K562 (cell line): ENCODE measurements around the gene ENKUR. TPM values are rescaled to one million over a fixed set of nuclear protein-coding genes. Genes with fewer than 3 reads are reported as not detected.

Experiments used
- ATAC-seq: fragments of 200-7000 bp; cut with Tn5 transposase; 3 replicates; pipeline ENCODE4 v1.9.1; 2020; ENCODE audit warnings: moderate library complexity
- Bru-seq: library from RNA; stranded (reverse); fragments of 400-500 nt; gene quantifications from one replicate; lab custom pipeline; 2021; lab: Mats Ljungman, UMichigan
- BruChase-seq, 2 experiments: library from RNA; stranded (reverse); fragments of 400-500 nt; gene quantifications; one replicate each; lab custom pipeline; 2021; lab: Mats Ljungman, UMichigan
- BruUV-seq: library from RNA; stranded (reverse); fragments of 400-500 nt; replicated peaks from 2 replicates; lab custom pipeline; 2021; lab: Mats Ljungman, UMichigan
- CTCF ChIA-PET: fragments of 300-600 bp; formaldehyde crosslinking; extraction: SDS; loops from one replicate; lab custom pipeline; 2021; ENCODE audit warnings: low intra/inter-chr PET ratio; lab: Yijun Ruan, JAX
- POLR2A ChIA-PET: fragments of 300-600, 350-650 bp; sonication (Branson Sonifier 250); formaldehyde crosslinking; extraction: SDS; loops from one replicate; lab custom pipeline; 2021; ENCODE audit warnings: antibody characterized with exemption, inconsistent platforms; lab: Yijun Ruan, JAX
- DNase-seq, 4 experiments: peaks; one replicate each; pipeline versions ENCODE4 v3.0.0 to v3.0.0-alpha.2; 2011 to 2018; ENCODE audit warnings: low spot score in 3 of 4, mixed read lengths in 3 of 4; ENCODE audit errors: extremely low read depth in 1 of 4
- FAIRE-seq: peaks from 2 replicates; lab custom pipeline; 2011; peaks lifted over from hg19 to GRCh38; lab: Jason Lieb, UNC
- H2AFZ ChIP-seq: 2 replicates; pipeline ENCODE4 v1.6.0; 2011; ENCODE audit warnings: low read depth, low read length, control low read depth, inconsistent platforms
- H3K27ac ChIP-seq: fragments of 200-600 bp; 3 replicates; pipeline ENCODE4 v1.8.0; 2011; ENCODE audit warnings: low read depth, mild to moderate bottlenecking, control low read depth, inconsistent platforms, low read length, moderate library complexity, mixed read lengths; ENCODE audit errors: extremely low read depth
- H3K27me3 ChIP-seq, 2 experiments: fragments of 300-600 bp in 1 of 2; 2 replicates in 1 of 2; 3 replicates in 1 of 2; pipeline versions ENCODE4 v1.6.0 to v1.8.0; 2011; ENCODE audit warnings: inconsistent platforms in 2 of 2, low read length in 2 of 2, mild to moderate bottlenecking in 1 of 2, mixed read lengths in 1 of 2, moderate library complexity in 1 of 2; ENCODE audit not compliant: control insufficient read depth in 2 of 2, insufficient read depth in 2 of 2
- H3K36me3 ChIP-seq: fragments of 300-600 bp; 3 replicates; pipeline ENCODE4 v1.8.0; 2011; ENCODE audit warnings: mild to moderate bottlenecking, low read length, inconsistent platforms; ENCODE audit not compliant: control insufficient read depth, insufficient read depth
- H3K4me1 ChIP-seq, 2 experiments: fragments of 200-600 bp in 1 of 2; replicated peaks in 1 of 2; 2 replicates in 1 of 2; 3 replicates in 1 of 2; pipeline versions ENCODE4 v1.5.1 to v1.8.0; 2011; ENCODE audit warnings: inconsistent platforms in 2 of 2, low read length in 2 of 2, mild to moderate bottlenecking in 1 of 2, mixed read lengths in 1 of 2, moderate library complexity in 1 of 2; ENCODE audit not compliant: control insufficient read depth in 2 of 2, insufficient read depth in 2 of 2
- H3K4me2 ChIP-seq: 2 replicates; pipeline ENCODE4 v1.6.1; 2011; ENCODE audit warnings: low read length, control low read depth, inconsistent platforms, mixed read lengths; ENCODE audit not compliant: insufficient read depth
- H3K4me3 ChIP-seq: fragments of 200-600 bp; sonication (generic), shearing (Covaris generic); 2 replicates; pipeline ENCODE4 v1.5.1; 2016; ENCODE audit warnings: control low read depth, inconsistent platforms
- H3K79me2 ChIP-seq: fragments of 200-600 bp; 3 replicates; pipeline ENCODE4 v1.8.0; 2011; ENCODE audit warnings: low read length, inconsistent platforms; ENCODE audit not compliant: control insufficient read depth, insufficient read depth
- H3K9ac ChIP-seq, 2 experiments: 2 replicates each; pipeline versions ENCODE4 v1.6.0 to v1.6.1; 2011; ENCODE audit warnings: low read depth in 2 of 2, low read length in 2 of 2, control low read depth in 1 of 2, inconsistent platforms in 1 of 2, mild to moderate bottlenecking in 1 of 2, mixed read lengths in 1 of 2; ENCODE audit not compliant: insufficient read depth in 1 of 2
- H3K9me1 ChIP-seq: one replicate; pipeline ENCODE4 v1.6.0; 2011; ENCODE audit warnings: inconsistent platforms, mild to moderate bottlenecking, low read length, moderate library complexity; ENCODE audit not compliant: control insufficient read depth, insufficient read depth
- H3K9me3 ChIP-seq: replicated peaks from 2 replicates; pipeline ENCODE4 v1.5.1; 2011; ENCODE audit warnings: low read depth, low read length, inconsistent platforms; ENCODE audit not compliant: control insufficient read depth, insufficient read depth
- H4K20me1 ChIP-seq: replicated peaks from 2 replicates; pipeline ENCODE4 v1.6.1; 2011; ENCODE audit warnings: low read length, inconsistent platforms, mixed read lengths; ENCODE audit not compliant: control insufficient read depth, insufficient read depth
- HBP1 ChIP-seq: fragments of 450-650 bp; formaldehyde crosslinking; IDR thresholded peaks from 2 replicates; pipeline ENCODE4 v1.4.0; 2022; ENCODE audit warnings: missing genetic modification characterization
- IRF1 ChIP-seq: sonication (generic); formaldehyde crosslinking; IDR thresholded peaks from 2 replicates; pipeline ENCODE4 v1.8.0; 2022; ENCODE audit warnings: missing genetic modification reagents, mild to moderate bottlenecking, borderline replicate concordance
- MTA1 ChIP-seq: fragments of 450-650 bp; IDR thresholded peaks from 2 replicates; pipeline ENCODE4 v1.6.1; 2017; ENCODE audit warnings: borderline replicate concordance
- POLR2G ChIP-seq: fragments of 200-400 bp; formaldehyde crosslinking; IDR thresholded peaks from 2 replicates; pipeline ENCODE4 v1.6.1; 2017; ENCODE audit warnings: low read depth, mild to moderate bottlenecking, antibody characterized with exemption, low read length, moderate library complexity
- RAD51 ChIP-seq: fragments of 450-650 bp; IDR thresholded peaks from 2 replicates; pipeline ENCODE4 v1.7.1; 2016; ENCODE audit warnings: low read depth, mild to moderate bottlenecking, borderline replicate concordance
- ZBTB11 ChIP-seq, 3 experiments: fragments of 200-800 bp in 1 of 3; fragments of 250-450 bp in 1 of 3; fragments of 450-650 bp in 1 of 3; sonication (Bioruptor Pico) in 1 of 3; sonication (Bioruptor generic) in 1 of 3; formaldehyde crosslinking in 1 of 3; IDR thresholded peaks; 2 replicates each; pipeline versions ENCODE4 v1.6.1 to v1.8.0; 2016 to 2022; ENCODE audit warnings: mild to moderate bottlenecking in 2 of 3, missing genetic modification characterization in 2 of 3, missing compliant biosample characterization in 1 of 3, moderate library complexity in 1 of 3
- WGBS: fragments of 100-300 bp; shearing (Covaris generic); methylation state at CpG from one replicate; pipeline ENCODE4 v1.1.6; 2016; ENCODE audit warnings: low coverage, mixed read lengths; ENCODE audit not compliant: insufficient coverage; ENCODE audit errors: missing lambda C conversion rate; 5-methylcytosine and 5-hydroxymethylcytosine counted together
- in situ Hi-C: fragments of 300-500 bp; cut with MboI; formaldehyde crosslinking; loops from 4 replicates; pipeline ENCODE4 v1.15.0; 2018; ENCODE audit warnings: inconsistent platforms, mixed read lengths
- intact Hi-C: fragments of 100-400 bp; cut with micrococcal nuclease; formaldehyde crosslinking; loops from 2 replicates; pipeline ENCODE4 v1.14.2; 2022
- long read RNA-seq, 3 experiments: library from polyadenylated mRNA in 2 of 3; library from RNA in 1 of 3; unstranded in 2 of 3; stranded (forward) in 1 of 3; transcript quantifications; one replicate each; pipeline ENCODE4 v2.0.0, GENCODE V29; 2019 to 2022
- polyA minus RNA-seq, 3 experiments: library from RNA; depleted of rRNA, polyadenylated mRNA; stranded (reverse); fragments of >200 nt; gene quantifications; 2 replicates each; pipeline ENCODE4 v1.2.3, GENCODE V29; 2011
- polyA plus RNA-seq, 8 experiments: library from polyadenylated mRNA; depleted of rRNA in 4 of 8; stranded (reverse) in 5 of 8; unstranded in 3 of 8; fragments of >200 nt; fragmentation: Nextera tagmentation in 2 of 8; fragmentation: Illumina TruSeq in 1 of 8; extraction: Ambion mirVana in 2 of 8; extraction: Trizol in 1 of 8; gene quantifications; 2 replicates each; pipeline versions ENCODE4 v1.2.1 to v1.2.3, GENCODE V29; 2011 to 2014; ENCODE audit warnings: inconsistent platforms in 1 of 8, missing spikeins in 1 of 8
- total RNA-seq, 7 experiments: library from RNA; depleted of rRNA in 6 of 7; stranded (reverse); fragments of >200 nt in 6 of 7; fragmentation: Illumina TruSeq in 2 of 7; extraction: Trizol in 2 of 7; gene quantifications; 2 replicates each; pipeline versions ENCODE4 v1.2.1 to v1.2.3, GENCODE V29; 2011 to 2021; ENCODE audit warnings: low replicate concordance in 1 of 7
- TF ChIP-seq, protein P1 (sequence below), 2 experiments: fragments of 450-650 bp in 1 of 2; sonication (generic) in 1 of 2; formaldehyde crosslinking in 1 of 2; IDR thresholded peaks in 1 of 2; conservative IDR thresholded peaks in 1 of 2; 2 replicates each; pipeline versions ENCODE4 v1.6.1 to v1.8.1; 2016 to 2023; ENCODE audit warnings: mild to moderate bottlenecking in 2 of 2, moderate library complexity in 2 of 2, inconsistent platforms in 1 of 2, missing genetic modification reagents in 1 of 2

The ENKUR gene
- 0.25 and 0.79 TPM in 2 replicates for total RNA-seq (2011; cell fraction: chromatin; rRNA removed; ENCODE audit: low replicate concordance)
- total RNA-seq (2011; cell fraction: nucleolus; rRNA removed) = 0.13 TPM in 1 of 2 replicates, not detected in the other
- 0.61 TPM in 1 of 2 replicates, not detected in the other for total RNA-seq (2011; cell fraction: nucleoplasm; rRNA removed)
- total RNA-seq (2014; rRNA removed) (0.12 and 0.14 TPM in 2 replicates), total RNA-seq (2014; rRNA removed; fragmentation: Illumina TruSeq; extraction: Trizol) (0.06 and 0.25 TPM in 2 replicates), total RNA-seq (2015; rRNA removed; fragmentation: Illumina TruSeq; extraction: Trizol) (0.11 TPM in 2 replicates), total RNA-seq (2021) (0.09 and 0.20 TPM in 2 replicates), polyA plus RNA-seq (2011; rRNA removed) (0.19 and 0.46 TPM in 2 replicates), polyA plus RNA-seq (2014; fragmentation: Illumina TruSeq; extraction: Trizol) (0.21 TPM in 1 of 2 replicates, not detected in the other), polyA plus RNA-seq (2014; fragmentation: Nextera tagmentation; extraction: Ambion mirVana) (under 1 TPM; 0.06 to 0.07 TPM), polyA plus RNA-seq (2014; rRNA removed) (0.28 TPM in 1 of 2 replicates, not detected in the other), polyA minus RNA-seq (2011; rRNA and poly(A)+ RNA removed) (0.21 and 0.28 TPM in 2 replicates), Bru-seq, nascent RNA (percentile 32 among the genes with signal in this experiment), BruChase-seq, experiment 1, labeled RNA remaining after a 2-hour chase (percentile 29 among the genes with signal in this experiment), BruChase-seq, experiment 2, labeled RNA remaining after a 6-hour chase (percentile 27 among the genes with signal in this experiment)
- polyA plus RNA-seq (2011; cell fraction: cytosol; rRNA removed) = 0.03 and 0.09 TPM in 2 replicates
- polyA plus RNA-seq (2011; cell fraction: nucleus; rRNA removed) = 0.14 and 0.15 TPM in 2 replicates
- 0.14 and 0.23 TPM in 2 replicates for polyA plus RNA-seq (2012)
- polyA minus RNA-seq (2011; cell fraction: cytosol; rRNA and poly(A)+ RNA removed) = not detected in 2 replicates
- 0.22 TPM in 1 of 2 replicates, not detected in the other for polyA minus RNA-seq (2011; cell fraction: nucleus; rRNA and poly(A)+ RNA removed)
- long read RNA-seq, experiment 1, partial matches to known transcripts = 0 of 1 reads
- long read RNA-seq, experiment 1, other reads (novel, unspliced or antisense) = 1 of 1 reads
- long read RNA-seq, experiment 2, partial matches to known transcripts = 0 of 1 reads
- long read RNA-seq, experiment 2, other reads (novel, unspliced or antisense) = 1 of 1 reads
- long read RNA-seq, experiment 3, partial matches to known transcripts = 0 of 2 reads
- long read RNA-seq, experiment 3, other reads (novel, unspliced or antisense) = 2 of 2 reads

- 1% methylated on average over 16 of the region's 16 CpGs for WGBS
- DNase-seq (peak; percentile 84 to 95 (median 88)), FAIRE-seq (no peak), ATAC-seq (peak; percentile 62)
- Histone ChIP-seq H3K4me2 (peak within 1 kb of the TSS; percentile 86), H3K4me3 (peak within 1 kb of the TSS; percentile 49), H3K9me1 (no peaks in the 10 kb centered on the region), H4K20me1 (no peaks in the 10 kb centered on the region), H3K9ac (peak within 1 kb of the TSS; percentile 86 to 96), H3K27ac (peak within 1 kb of the TSS; percentile 94), H2AFZ (peak within 1 kb of the TSS; percentile 94), H3K9me3 (no peaks in the 10 kb centered on the region), H3K79me2 (peaks cover 14% of the 10 kb centered on the region), H3K27me3 (no peaks in the 10 kb centered on the region), H3K36me3 (no peaks in the 10 kb centered on the region; the same call in 2 of the 3 replicates), H3K4me1 (peaks cover 7 to 9% of the 10 kb centered on the region in 2 experiments)
- CTCF ChIA-PET = no interaction called here
- POLR2A ChIA-PET = interaction anchor here (0.5 to 1.4 kb wide), 5 partner anchors 9 to 581 kb away, joined by 3 to 6 read pairs (median 3); no protein-coding TSS in a partner anchor
- no TSS peak for BruUV-seq
- intact Hi-C loops = loop anchor here (2.0 to 10.0 kb wide), 3 partner anchors 63 to 291 kb away; partner anchors contain the start of genes ARHGAP21 and PRTFDC1
- in situ Hi-C loops = no loop called here
- TF ChIP-seq MTA1 (no peak), ZBTB11 (CRISPR knock-in tag; IDR thresholded peaks at IDR 0.05) (no peak), POLR2G (no peak), HBP1 (CRISPR knock-in tag) (peak; percentile 67; the same call in 1 of the 2 replicates), RAD51 (no peak), IRF1 (no peak)
- TF ChIP-seq, protein P1, sequence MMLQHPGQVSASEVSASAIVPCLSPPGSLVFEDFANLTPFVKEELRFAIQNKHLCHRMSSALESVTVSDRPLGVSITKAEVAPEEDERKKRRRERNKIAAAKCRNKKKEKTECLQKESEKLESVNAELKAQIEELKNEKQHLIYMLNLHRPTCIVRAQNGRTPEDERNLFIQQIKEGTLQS (IDR thresholded peaks at IDR 0.05) = no peak
- TF ChIP-seq, protein P1 (CRISPR knock-in tag; conservative IDR thresholded peaks at IDR 0.05) = 0 out of 2 replicates have a peak, but pooled peaks have one; percentile 8
These were observed at the start of gene ENKUR for GRCh38 chr10:25015828-25016375. Gene ENKUR (minus strand): TSS chr10:25016158. CDS start chr10:25015936, 222 bp downstream.
